Parathyroid adenoma (tissue), 2 donors: Measurements from ENCODE around the gene SH3PXD2B.

ENCODE experiments used
- H2AFZ ChIP-seq: fragments of 300-600 bp; sonication (generic); one replicate; pipeline ENCODE4 v1.7.0; 2017; ENCODE audit warnings: antibody characterized with exemption, mild to moderate bottlenecking
- H3K27ac ChIP-seq: fragments of 300-600 bp; sonication (generic); one replicate; pipeline ENCODE4 v1.7.0; 2017
- H3K27me3 ChIP-seq: fragments of 300-600 bp; sonication (generic); one replicate; pipeline ENCODE4 v1.7.0; 2017; ENCODE audit warnings: low read length; ENCODE audit not compliant: control insufficient read depth, insufficient read depth
- H3K36me3 ChIP-seq: fragments of 300-600 bp; sonication (generic); one replicate; pipeline ENCODE4 v1.7.0; 2017; ENCODE audit warnings: low read length; ENCODE audit not compliant: control insufficient read depth, insufficient read depth
- H3K4me1 ChIP-seq: fragments of 300-600 bp; sonication (generic); one replicate; pipeline ENCODE4 v1.7.0; 2017; ENCODE audit warnings: control low read depth
- H3K4me2 ChIP-seq: fragments of 300-600 bp; sonication (generic); one replicate; pipeline ENCODE4 v1.7.0; 2017; ENCODE audit warnings: low read length
- H3K4me3 ChIP-seq: fragments of 300-600 bp; sonication (generic); one replicate; pipeline ENCODE4 v1.7.0; 2017; ENCODE audit warnings: low read depth, low read length
- H3K79me2 ChIP-seq: fragments of 300-600 bp; sonication (generic); one replicate; pipeline ENCODE4 v1.7.0; 2017; ENCODE audit warnings: control low read depth
- H3K9ac ChIP-seq: fragments of 300-600 bp; sonication (generic); one replicate; pipeline ENCODE4 v1.7.0; 2017; ENCODE audit warnings: mild to moderate bottlenecking
- H3K9me3 ChIP-seq: fragments of 300-600 bp; sonication (generic); one replicate; pipeline ENCODE4 v1.7.0; 2017; ENCODE audit warnings: low read length; ENCODE audit not compliant: control insufficient read depth
- TF ChIP-seq, protein P1 (sequence below): fragments of 300-600 bp; sonication (generic); IDR thresholded peaks from one replicate; pipeline ENCODE4 v1.7.0; 2017; ENCODE audit warnings: antibody characterized with exemption, mild to moderate bottlenecking
- donor health status: primary hyperparathyroidism.

SH3PXD2B gene

DNA sequence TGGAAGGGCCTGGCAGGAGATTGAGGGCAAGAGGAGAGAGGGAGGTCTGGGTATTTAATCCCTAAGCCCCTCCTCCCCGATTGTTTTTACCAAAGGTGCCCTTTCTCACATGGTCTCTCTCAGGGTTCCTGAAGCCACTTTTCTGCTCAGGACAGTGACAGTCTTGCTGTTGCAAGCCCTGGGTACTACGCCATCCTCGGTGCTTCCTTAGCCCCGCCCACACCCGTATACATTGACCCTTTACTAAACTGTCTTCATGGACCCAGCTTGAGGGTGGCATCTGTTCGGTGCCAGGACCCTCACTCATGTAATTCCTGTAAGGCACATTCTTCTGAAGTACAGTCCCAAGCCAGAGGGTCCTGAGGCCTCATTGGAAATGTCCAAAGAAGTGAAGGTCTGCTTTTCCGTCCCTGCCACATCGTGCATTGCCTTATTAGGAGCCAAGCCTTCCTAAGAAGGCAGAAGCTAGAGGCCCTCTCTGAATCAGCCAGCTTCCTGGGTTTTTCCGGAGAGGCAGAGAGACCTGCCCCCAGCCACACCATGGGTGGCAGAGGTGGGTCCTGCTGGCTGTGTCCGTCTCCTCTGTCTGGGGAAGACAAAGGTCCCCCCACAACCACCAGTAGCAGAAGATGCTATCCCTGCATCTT, 1.9 kb upstream of the SH3PXD2B start:
- Histone ChIP-seq H2AFZ (peak overlapping the region; percentile 4), H3K27ac (no peak overlapping the region), H3K4me3 (no peak overlapping the region), H3K9me3 (no peaks in the 10 kb centered on the region), H3K4me2 (no peak overlapping the region), H3K79me2 (peaks cover 2% of the 10 kb centered on the region), H3K36me3 (no peaks in the 10 kb centered on the region), H3K4me1 (no peaks in the 10 kb centered on the region), H3K27me3 (no peaks in the 10 kb centered on the region), H3K9ac (no peak overlapping the region)
- TF ChIP-seq, protein P1, sequence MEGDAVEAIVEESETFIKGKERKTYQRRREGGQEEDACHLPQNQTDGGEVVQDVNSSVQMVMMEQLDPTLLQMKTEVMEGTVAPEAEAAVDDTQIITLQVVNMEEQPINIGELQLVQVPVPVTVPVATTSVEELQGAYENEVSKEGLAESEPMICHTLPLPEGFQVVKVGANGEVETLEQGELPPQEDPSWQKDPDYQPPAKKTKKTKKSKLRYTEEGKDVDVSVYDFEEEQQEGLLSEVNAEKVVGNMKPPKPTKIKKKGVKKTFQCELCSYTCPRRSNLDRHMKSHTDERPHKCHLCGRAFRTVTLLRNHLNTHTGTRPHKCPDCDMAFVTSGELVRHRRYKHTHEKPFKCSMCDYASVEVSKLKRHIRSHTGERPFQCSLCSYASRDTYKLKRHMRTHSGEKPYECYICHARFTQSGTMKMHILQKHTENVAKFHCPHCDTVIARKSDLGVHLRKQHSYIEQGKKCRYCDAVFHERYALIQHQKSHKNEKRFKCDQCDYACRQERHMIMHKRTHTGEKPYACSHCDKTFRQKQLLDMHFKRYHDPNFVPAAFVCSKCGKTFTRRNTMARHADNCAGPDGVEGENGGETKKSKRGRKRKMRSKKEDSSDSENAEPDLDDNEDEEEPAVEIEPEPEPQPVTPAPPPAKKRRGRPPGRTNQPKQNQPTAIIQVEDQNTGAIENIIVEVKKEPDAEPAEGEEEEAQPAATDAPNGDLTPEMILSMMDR, result no peak

DNA sequence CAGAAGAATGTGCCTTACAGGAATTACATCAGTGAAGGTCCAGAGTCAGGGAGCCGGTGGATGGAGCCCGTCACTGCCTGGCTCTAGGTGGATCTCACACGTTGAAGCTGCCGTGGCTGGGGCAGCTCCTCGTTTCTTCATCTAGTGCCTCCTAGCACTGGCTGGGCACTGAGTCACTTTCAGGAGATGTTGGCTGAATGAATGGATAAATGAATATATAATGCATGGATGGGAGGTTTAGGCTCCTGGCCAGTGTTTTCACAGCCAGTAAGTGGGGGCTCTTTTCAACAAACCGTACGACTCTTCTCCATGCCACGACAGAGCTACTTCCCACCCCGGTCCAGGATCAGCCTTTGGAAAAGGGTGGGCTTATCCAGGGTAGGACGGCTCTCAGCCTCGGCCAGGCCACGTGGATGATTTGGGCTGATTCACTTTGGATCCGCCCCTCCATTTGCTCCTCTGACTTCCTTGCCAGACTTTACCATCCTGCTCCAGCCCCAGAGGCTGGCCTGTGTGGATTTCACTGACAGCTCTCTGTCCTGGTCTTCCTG, 1.3 kb upstream of the SH3PXD2B start:
- Histone ChIP-seq H3K27me3 (no peaks in the 10 kb centered on the region), H2AFZ (peak overlapping the region; percentile 4), H3K4me3 (no peak overlapping the region), H3K27ac (no peak overlapping the region), H3K4me1 (no peaks in the 10 kb centered on the region), H3K9ac (no peak overlapping the region), H3K4me2 (no peak overlapping the region), H3K9me3 (no peaks in the 10 kb centered on the region), H3K79me2 (peaks cover 2% of the 10 kb centered on the region), H3K36me3 (no peaks in the 10 kb centered on the region)
- TF ChIP-seq, protein P1, result no peak

DNA sequence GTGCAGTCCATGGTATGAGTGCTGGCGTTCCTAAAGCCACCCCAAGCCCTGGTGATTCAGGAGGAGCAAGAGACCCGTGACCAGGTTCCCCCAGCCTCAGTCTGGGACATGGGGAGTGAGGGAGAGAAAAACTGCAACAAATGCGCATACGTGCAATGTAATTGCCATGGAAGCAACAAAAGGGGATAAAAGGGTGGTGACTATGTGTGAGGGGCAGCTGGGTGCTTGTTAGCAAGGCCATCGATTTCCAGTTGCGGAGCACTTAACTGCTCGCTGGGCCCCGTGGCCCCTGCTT, 709 bp upstream of the SH3PXD2B start:
- TF ChIP-seq, protein P1, result no peak
- Histone ChIP-seq H3K27me3 (no peaks in the 10 kb centered on the region), H2AFZ (peak overlapping the region; percentile 85), H3K27ac (no peak overlapping the region), H3K9ac (no peak overlapping the region), H3K4me3 (peak overlapping the region; percentile 56), H3K36me3 (no peaks in the 10 kb centered on the region), H3K4me1 (no peaks in the 10 kb centered on the region), H3K4me2 (peak overlapping the region; percentile 70), H3K9me3 (no peaks in the 10 kb centered on the region), H3K79me2 (peaks cover 2% of the 10 kb centered on the region)

- H3K27ac ChIP-seq, result peak overlapping the region; percentile 27
These were observed 353 bp downstream of the SH3PXD2B start for GRCh38 chr5:172453986-172454357.

More at GRCh38 chr5:172453986-172454357, 353 bp downstream of the SH3PXD2B start:
- Histone ChIP-seq H3K9me3 (no peaks in the 10 kb centered on the region), H3K4me3 (peak overlapping the region; percentile 17), H3K4me2 (peak overlapping the region; percentile 51), H3K9ac (no peak overlapping the region), H3K36me3 (no peaks in the 10 kb centered on the region), H2AFZ (peak overlapping the region; percentile 89), H3K27me3 (no peaks in the 10 kb centered on the region), H3K4me1 (no peaks in the 10 kb centered on the region), H3K79me2 (peaks cover 2% of the 10 kb centered on the region)
- TF ChIP-seq, protein P1, result no peak
